ENCODE results near the gene VENTX. TPM values are rescaled to one million over a fixed set of nuclear protein-coding genes. Genes with fewer than 3 reads are reported as not detected.

VENTX gene
- total and polyA plus RNA-seq, 2 of the 4 experiments (the other 2 are of a cell fraction) = not detected

DNA sequence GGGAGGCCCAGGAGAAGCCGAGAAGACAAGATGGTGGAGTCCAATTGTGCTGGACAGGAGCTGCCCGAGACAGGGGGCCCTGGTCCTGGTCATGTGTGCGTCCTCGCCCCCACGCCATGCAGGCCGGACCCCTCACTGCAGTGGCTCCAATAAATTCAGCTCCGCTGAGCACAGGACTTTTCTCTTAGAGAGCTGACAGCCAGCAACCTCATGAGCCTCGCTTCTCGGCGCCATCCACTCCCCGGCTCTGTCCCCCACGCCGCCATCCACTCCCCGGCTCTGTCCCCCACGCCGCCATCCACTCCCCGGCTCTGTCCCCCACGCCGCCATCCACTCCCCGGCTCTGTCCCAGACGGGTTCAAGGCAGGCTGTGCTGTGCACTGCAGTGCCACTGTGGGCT is 10.4 kb upstream of the VENTX start:
- Histone ChIP-seq H4K20me1 (ENCODE audit: insufficient read depth, low read length) (no peaks in the 10 kb centered on the region), H3K79me1 (ENCODE audit: low read depth in 1 of 2, low read length in 2 of 2) (no peaks in the 10 kb centered on the region), H3K23ac (ENCODE audit: low read depth, low read length) (no peak overlapping the region), H2BK20ac (ENCODE audit: low read depth, low read length) (no peak overlapping the region), H3K4ac (ENCODE audit: low read depth, low read length) (no peak overlapping the region), H3K4me2 (ENCODE audit: low read depth, low read length) (no peak overlapping the region), H3K27me3 (ENCODE audit: control insufficient read depth, insufficient read depth, low read length) (peaks cover 41% of the 10 kb centered on the region), H2BK120ac (ENCODE audit: low read depth, low read length) (no peak overlapping the region), H4K8ac (ENCODE audit: low read depth in 2 of 2, low read length in 2 of 2) (no peak overlapping the region), H2AK5ac (ENCODE audit: low read depth, low read length) (no peak overlapping the region), H3K4me1 (ENCODE audit: control insufficient read depth, insufficient read depth, low read length) (no peaks in the 10 kb centered on the region), H3K9ac (ENCODE audit: low read depth, low read length) (no peak overlapping the region), H3K27ac (ENCODE audit: insufficient read depth, low read length) (no peak overlapping the region), H3K4me3 (ENCODE audit: insufficient read depth, low read depth, low read length) (no peak overlapping the region), H4K91ac (ENCODE audit: insufficient read depth, low read depth, low read length) (no peak overlapping the region), H3K9me1 (ENCODE audit: insufficient read depth, low read length) (no peaks in the 10 kb centered on the region), H3K18ac (ENCODE audit: low read depth, low read length) (no peak overlapping the region), H3K9me3 (ENCODE audit: control insufficient read depth, insufficient read depth, low read length) (no peaks in the 10 kb centered on the region), H3K56ac (ENCODE audit: extremely low read depth, insufficient read depth, low read length) (no peak overlapping the region), H2BK15ac (ENCODE audit: low read depth, low read length) (no peak overlapping the region), H3K36me3 (ENCODE audit: control insufficient read depth, insufficient read depth, low read length) (no peaks in the 10 kb centered on the region), H4K5ac (ENCODE audit: low read depth, low read length) (no peak overlapping the region), H2BK5ac (ENCODE audit: low read depth, low read length, poor library complexity, severe bottlenecking) (no peak overlapping the region), H2AK9ac (replicated peaks; ENCODE audit: low read depth, low read length, poor library complexity) (no peak overlapping the region), H2AFZ (replicated peaks; ENCODE audit: low read length, poor library complexity) (no peak overlapping the region), H3K14ac (replicated peaks; ENCODE audit: low read depth, low read length) (no peak overlapping the region)
- no TSS peak for BruUV-seq (replicated peaks)
- TF ChIP-seq SMC3 (IDR thresholded peaks at IDR 0.05; ENCODE audit: low read depth, low read length) (no peak), RCOR1 (IDR thresholded peaks at IDR 0.05; ENCODE audit: insufficient replicate concordance, low read length) (no peak), BHLHE40 (IDR thresholded peaks at IDR 0.05; ENCODE audit: low read depth, low read length) (no peak), RAD21 (IDR thresholded peaks at IDR 0.05; ENCODE audit: low read length) (no peak)
- DNase-seq (no peak), ATAC-seq (ENCODE audit: low read depth) (no peak)
- dilution Hi-C loops (cut with HindIII; ENCODE audit: low sequenced_read_pairs, unreplicated experiment) = no loop called here
- ChIA-PET POLR2A (ENCODE audit: unreplicated experiment) (no interaction called here), CTCF (interaction anchor here (0.5 kb wide), 1 partner anchor 506 kb away, joined by 3 read pairs; no protein-coding TSS in a partner anchor)
- intact Hi-C loops (cut with micrococcal nuclease) = no loop called here
- in situ Hi-C loops (cut with MboI; ENCODE audit: low sequenced_read_pairs) = no loop called here
- WGBS, 2 experiments (ENCODE audit: extremely low coverage in 2 of 2, insufficient read length in 1 of 2) = 75% methylated on average over 8 of the region's 21 CpGs; no CpG with 5 or more reads in 1 of the 2 experiments
